CD14-positive monocyte (primary cell): ENCODE measurements around the gene XKR7. TPM values are rescaled to one million over a fixed set of nuclear protein-coding genes. Genes with fewer than 3 reads are reported as not detected.

Experiments
- DNase-seq, 3 donors: peaks; one replicate each; pipeline ENCODE4 v3.0.0-alpha.2; 2011 to 2022
- H2AFZ ChIP-seq: 2 replicates; pipeline ENCODE4 v1.6.0; 2012; ENCODE audit warnings: mild to moderate bottlenecking, low read depth, low read length, inconsistent platforms; ENCODE audit not compliant: insufficient read depth, poor library complexity, severe bottlenecking
- H3K27ac ChIP-seq, 2 donors: 1 replicate in 1 of 2; 2 replicates in 1 of 2; pipeline ENCODE4 v1.5.1; 2012 to 2013; ENCODE audit warnings: low read length in 2 of 2, control low read depth in 1 of 2, inconsistent platforms in 1 of 2, low read depth in 1 of 2, mild to moderate bottlenecking in 1 of 2
- H3K27me3 ChIP-seq, 2 donors: one replicate each; pipeline versions ENCODE4 v1.6.0 to v1.6.1; 2011 to 2013; ENCODE audit warnings: low read length in 2 of 2; ENCODE audit not compliant: control insufficient read depth in 2 of 2, insufficient read depth in 2 of 2
- H3K36me3 ChIP-seq, 2 donors: replicated peaks in 1 of 2; 1 replicate in 1 of 2; 2 replicates in 1 of 2; pipeline versions ENCODE4 v1.5.1 to v1.6.1; 2012 to 2013; ENCODE audit warnings: low read length in 2 of 2, control low read depth in 1 of 2, inconsistent platforms in 1 of 2, mild to moderate bottlenecking in 1 of 2; ENCODE audit not compliant: insufficient read depth in 2 of 2, control insufficient read depth in 1 of 2
- H3K4me1 ChIP-seq, 2 donors: 1 replicate in 1 of 2; 2 replicates in 1 of 2; pipeline versions ENCODE4 v1.5.1 to v1.6.1; 2012 to 2013; ENCODE audit warnings: low read length in 2 of 2, control low read depth in 1 of 2, inconsistent platforms in 1 of 2, mild to moderate bottlenecking in 1 of 2, moderate library complexity in 1 of 2; ENCODE audit not compliant: insufficient read depth in 2 of 2, control insufficient read depth in 1 of 2
- H3K4me2 ChIP-seq: replicated peaks from 2 replicates; pipeline ENCODE3; 2012; ENCODE audit warnings: low read length, moderate library complexity, mild to moderate bottlenecking; ENCODE audit not compliant: poor library complexity, severe bottlenecking; ENCODE audit errors: extremely low read depth
- H3K4me3 ChIP-seq, 3 experiments: fragments of 200-600 bp in 1 of 3; sonication (generic) in 1 of 3; replicated peaks in 1 of 3; 1 replicate in 2 of 3; 2 replicates in 1 of 3; pipeline ENCODE4 v1.5.1; 2011 to 2013; ENCODE audit warnings: low read length in 3 of 3, mild to moderate bottlenecking in 3 of 3, control low read depth in 2 of 3, low read depth in 2 of 3, inconsistent platforms in 1 of 3, moderate library complexity in 1 of 3
- H3K79me2 ChIP-seq: 2 replicates; pipeline ENCODE4 v1.6.0; 2012; ENCODE audit warnings: mild to moderate bottlenecking, control low read depth, inconsistent platforms, low read length, moderate library complexity; ENCODE audit not compliant: insufficient read depth
- H3K9ac ChIP-seq: 2 replicates; pipeline ENCODE4 v1.6.0; 2017; ENCODE audit warnings: low read length, mild to moderate bottlenecking; ENCODE audit not compliant: insufficient read depth, poor library complexity, severe bottlenecking
- H3K9me3 ChIP-seq, 2 donors: replicated peaks in 1 of 2; 1 replicate in 1 of 2; 2 replicates in 1 of 2; pipeline versions ENCODE4 v1.5.1 to v1.6.1; 2012 to 2013; ENCODE audit warnings: low read length in 2 of 2, control low read depth in 1 of 2; ENCODE audit not compliant: control insufficient read depth in 1 of 2, insufficient read depth in 1 of 2
- H4K20me1 ChIP-seq: 2 replicates; pipeline ENCODE4 v1.6.0; 2012; ENCODE audit warnings: mild to moderate bottlenecking, low read length, control low read depth, moderate library complexity; ENCODE audit not compliant: insufficient read depth
- H3K27ac Mint-ChIP-seq, 7 donors: one replicate each; pipeline ENCODE4 v1.8.0; 2020; ENCODE audit warnings: mild to moderate bottlenecking in 7 of 7, mixed read lengths in 7 of 7, moderate library complexity in 6 of 7, inconsistent platforms in 2 of 7
- H3K27me3 Mint-ChIP-seq, 3 donors: one replicate each; pipeline ENCODE4 v1.8.0; 2021 to 2022; ENCODE audit warnings: low read depth in 3 of 3, mild to moderate bottlenecking in 3 of 3, mixed read lengths in 3 of 3, moderate library complexity in 3 of 3, inconsistent platforms in 1 of 3
- H3K36me3 Mint-ChIP-seq, 2 donors: one replicate each; pipeline ENCODE4 v1.8.0; 2020; ENCODE audit warnings: mixed read lengths in 2 of 2, inconsistent platforms in 1 of 2, mild to moderate bottlenecking in 1 of 2
- H3K4me1 Mint-ChIP-seq: one replicate; pipeline ENCODE4 v1.8.0; 2020; ENCODE audit warnings: mild to moderate bottlenecking, mixed read lengths
- H3K4me3 Mint-ChIP-seq, 2 donors: one replicate each; pipeline ENCODE4 v1.8.0; 2020; ENCODE audit warnings: mild to moderate bottlenecking in 2 of 2, mixed read lengths in 2 of 2, moderate library complexity in 1 of 2
- H3K9me3 Mint-ChIP-seq, 7 donors: one replicate each; pipeline ENCODE4 v1.8.0; 2020 to 2022; ENCODE audit warnings: mixed read lengths in 7 of 7, mild to moderate bottlenecking in 6 of 7, moderate library complexity in 6 of 7, inconsistent platforms in 2 of 7
- WGBS: methylation state at CpG from one replicate; pipeline ENCODE4 v1.1.5; 2013; ENCODE audit warnings: missing lambda C conversion rate; ENCODE audit not compliant: insufficient coverage; 5-methylcytosine and 5-hydroxymethylcytosine counted together
- intact Hi-C, 2 donors: fragments of 100-400 bp; cut with micrococcal nuclease; formaldehyde crosslinking; loops; one replicate each; pipeline versions ENCODE4 v1.15.0 to v1.15.1; 2023
- polyA plus RNA-seq, 3 donors: library from polyadenylated mRNA; depleted of rRNA in 1 of 3; unstranded in 2 of 3; stranded (reverse) in 1 of 3; fragments of 300-500 nt in 2 of 3; fragments of >200 nt in 1 of 3; fragmentation: Illumina TruSeq in 2 of 3; gene quantifications; 1 replicate in 2 of 3; 2 replicates in 1 of 3; pipeline ENCODE4 v1.2.3, GENCODE V29; 2012 to 2021
- TF ChIP-seq, protein P1 (sequence below): fragments of 200-600 bp; IDR thresholded peaks from one replicate; pipeline ENCODE4 v1.8.0; 2022; ENCODE audit warnings: antibody characterized with exemption, mild to moderate bottlenecking

XKR7 gene
- polyA plus RNA-seq, 3 donors: 0.02 to 0.43 TPM; not detected in 1

DNA sequence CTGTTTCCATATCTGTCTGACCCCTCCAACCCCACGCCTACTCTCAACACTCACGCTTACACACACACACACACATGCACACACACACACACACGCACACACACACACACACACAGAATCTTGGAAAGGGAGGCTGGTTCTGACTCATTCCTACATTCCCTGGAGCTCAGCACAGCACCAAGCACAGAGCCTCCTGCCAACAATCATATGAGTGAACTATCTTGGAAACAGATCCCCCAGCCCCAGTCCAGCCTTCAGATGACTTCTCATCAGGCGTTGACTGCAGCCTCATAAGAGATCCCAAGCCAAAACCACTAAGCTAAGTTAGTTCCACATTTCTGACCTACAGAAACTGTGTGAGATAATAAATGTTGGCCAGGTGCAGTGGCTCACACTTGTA lies 70.0 kb downstream of the XKR7 start:
- Mint-ChIP-seq H3K27ac (peak overlapping the region; percentile 66 to 99 (median 83)), H3K27me3 (peaks cover 0 to 2% (median 2%) of the 10 kb centered on the region in 3 donors), H3K4me3 (no peak overlapping the region), H3K4me1 (peaks cover 95% of the 10 kb centered on the region), H3K36me3 (peaks cover 0 to 3% of the 10 kb centered on the region in 2 donors), H3K9me3 (peaks cover 3 to 10% (median 6%) of the 10 kb centered on the region in 7 donors)
- no peak overlapping the region for H3K9ac ChIP-seq
- peaks cover 11% of the 10 kb centered on the region for H3K79me2 ChIP-seq
- no peak overlapping the region for H3K4me3 ChIP-seq
- H3K4me2 ChIP-seq: no peak overlapping the region
- no peaks in the 10 kb centered on the region for H3K36me3 ChIP-seq
- H2AFZ ChIP-seq: no peak overlapping the region
- H3K4me1 ChIP-seq: peaks cover 99 to 100% of the 10 kb centered on the region in 2 donors
- TF ChIP-seq, protein P1, sequence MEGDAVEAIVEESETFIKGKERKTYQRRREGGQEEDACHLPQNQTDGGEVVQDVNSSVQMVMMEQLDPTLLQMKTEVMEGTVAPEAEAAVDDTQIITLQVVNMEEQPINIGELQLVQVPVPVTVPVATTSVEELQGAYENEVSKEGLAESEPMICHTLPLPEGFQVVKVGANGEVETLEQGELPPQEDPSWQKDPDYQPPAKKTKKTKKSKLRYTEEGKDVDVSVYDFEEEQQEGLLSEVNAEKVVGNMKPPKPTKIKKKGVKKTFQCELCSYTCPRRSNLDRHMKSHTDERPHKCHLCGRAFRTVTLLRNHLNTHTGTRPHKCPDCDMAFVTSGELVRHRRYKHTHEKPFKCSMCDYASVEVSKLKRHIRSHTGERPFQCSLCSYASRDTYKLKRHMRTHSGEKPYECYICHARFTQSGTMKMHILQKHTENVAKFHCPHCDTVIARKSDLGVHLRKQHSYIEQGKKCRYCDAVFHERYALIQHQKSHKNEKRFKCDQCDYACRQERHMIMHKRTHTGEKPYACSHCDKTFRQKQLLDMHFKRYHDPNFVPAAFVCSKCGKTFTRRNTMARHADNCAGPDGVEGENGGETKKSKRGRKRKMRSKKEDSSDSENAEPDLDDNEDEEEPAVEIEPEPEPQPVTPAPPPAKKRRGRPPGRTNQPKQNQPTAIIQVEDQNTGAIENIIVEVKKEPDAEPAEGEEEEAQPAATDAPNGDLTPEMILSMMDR: no peak
- intact Hi-C loops: loop anchor here (2.0 to 10.0 kb wide), 3 partner anchors 15 to 213 kb away; partner anchors contain the start of gene HCK (in 1 of the 2)
- peak overlapping the region; percentile 55 to 94 for H3K27ac ChIP-seq
- WGBS: 74% methylated on average over 3 of the region's 4 CpGs
- H3K27me3 ChIP-seq: no peaks in the 10 kb centered on the region
- peaks cover 0 to 6% of the 10 kb centered on the region in 2 donors for H3K9me3 ChIP-seq
- H4K20me1 ChIP-seq: no peaks in the 10 kb centered on the region
- no peak for DNase-seq

DNA sequence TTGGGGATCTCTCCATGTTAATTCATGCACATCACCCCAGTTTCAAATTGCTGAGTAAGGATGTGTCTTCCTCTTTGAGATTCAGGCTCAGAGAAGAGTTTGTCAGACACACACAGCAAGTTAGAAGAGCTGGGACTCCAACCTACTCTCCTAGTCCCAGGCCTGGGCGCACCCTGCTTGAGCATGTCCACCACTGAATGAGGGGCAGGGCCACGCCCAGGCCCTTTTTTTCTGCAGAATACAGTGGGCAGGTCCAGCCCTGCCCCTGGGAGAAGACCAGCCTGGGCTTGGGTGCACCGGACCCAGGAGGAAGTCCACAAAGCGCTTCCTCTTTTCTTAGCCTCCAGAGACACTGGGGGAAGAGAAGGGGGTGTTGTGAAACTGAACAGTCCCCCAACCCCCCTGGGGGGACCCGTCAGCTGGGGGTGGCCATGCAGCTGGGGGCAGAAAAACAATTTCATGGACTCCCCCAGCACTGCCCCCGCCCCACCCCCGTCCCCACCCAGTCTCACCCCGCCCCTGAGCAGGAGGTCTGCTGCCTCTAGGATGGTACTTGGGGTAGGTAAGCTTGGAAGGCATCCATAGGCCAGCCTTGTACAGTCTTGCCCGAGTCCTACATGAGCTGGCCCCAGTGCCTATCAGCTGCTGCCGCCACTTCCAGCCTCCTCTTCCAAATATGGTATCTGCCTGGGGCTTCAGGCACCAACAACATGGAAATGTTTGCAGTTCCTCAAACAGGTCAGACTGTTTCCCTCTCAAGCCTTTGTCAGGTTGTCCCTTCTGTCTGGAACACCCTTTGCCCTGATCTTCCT lies 72.4 kb downstream of the XKR7 start:
- peak overlapping the region; percentile 62 for H3K4me2 ChIP-seq
- peak overlapping the region in 1 of 3 experiments; percentile 47 for H3K4me3 ChIP-seq
- peak overlapping the region; percentile 73 to 94 for H3K27ac ChIP-seq
- DNase-seq: peak; percentile 88 to 92 (median 90)
- peaks cover 89 to 91% of the 10 kb centered on the region in 2 donors for H3K4me1 ChIP-seq
- no peaks in the 10 kb centered on the region for H3K27me3 ChIP-seq
- intact Hi-C loops: no loop called here
- WGBS: 0% methylated on average over 3 of the region's 10 CpGs
- Mint-ChIP-seq H3K9me3 (peaks cover 3 to 10% (median 6%) of the 10 kb centered on the region in 7 donors), H3K27me3 (no peaks in the 10 kb centered on the region), H3K36me3 (peaks cover 0 to 3% of the 10 kb centered on the region in 2 donors), H3K27ac (peak overlapping the region; percentile 97 to 99 (median 98)), H3K4me3 (peak overlapping the region; percentile 49 to 83), H3K4me1 (peaks cover 84% of the 10 kb centered on the region)
- H3K9ac ChIP-seq: peak overlapping the region; percentile 60
- peaks cover 0 to 6% of the 10 kb centered on the region in 2 donors for H3K9me3 ChIP-seq
- H4K20me1 ChIP-seq: no peaks in the 10 kb centered on the region
- no peaks in the 10 kb centered on the region for H3K36me3 ChIP-seq
- TF ChIP-seq, protein P1: no peak
- H3K79me2 ChIP-seq: peaks cover 11% of the 10 kb centered on the region
- no peak overlapping the region for H2AFZ ChIP-seq
